B cell (primary cell): ENCODE data around the gene DAAM2.

Source experiments
- EZH2 ChIP-seq: IDR thresholded peaks from 2 replicates; pipeline ENCODE4 v1.6.1; 2012; ENCODE audit warnings: borderline replicate concordance, low read depth, mild to moderate bottlenecking, moderate library complexity, low read length; ENCODE audit not compliant: insufficient read depth, poor library complexity, severe bottlenecking
- TF ChIP-seq, protein P1 (sequence below): fragments of 200-600 bp; IDR thresholded peaks from one replicate; pipeline ENCODE4 v1.8.0; 2022; ENCODE audit warnings: antibody characterized with exemption, mild to moderate bottlenecking

GRCh38 chr6:39929733-39930461, 137.7 kb downstream of the DAAM2 start:
- no peak for TF ChIP-seq EZH2
- TF ChIP-seq, protein P1, sequence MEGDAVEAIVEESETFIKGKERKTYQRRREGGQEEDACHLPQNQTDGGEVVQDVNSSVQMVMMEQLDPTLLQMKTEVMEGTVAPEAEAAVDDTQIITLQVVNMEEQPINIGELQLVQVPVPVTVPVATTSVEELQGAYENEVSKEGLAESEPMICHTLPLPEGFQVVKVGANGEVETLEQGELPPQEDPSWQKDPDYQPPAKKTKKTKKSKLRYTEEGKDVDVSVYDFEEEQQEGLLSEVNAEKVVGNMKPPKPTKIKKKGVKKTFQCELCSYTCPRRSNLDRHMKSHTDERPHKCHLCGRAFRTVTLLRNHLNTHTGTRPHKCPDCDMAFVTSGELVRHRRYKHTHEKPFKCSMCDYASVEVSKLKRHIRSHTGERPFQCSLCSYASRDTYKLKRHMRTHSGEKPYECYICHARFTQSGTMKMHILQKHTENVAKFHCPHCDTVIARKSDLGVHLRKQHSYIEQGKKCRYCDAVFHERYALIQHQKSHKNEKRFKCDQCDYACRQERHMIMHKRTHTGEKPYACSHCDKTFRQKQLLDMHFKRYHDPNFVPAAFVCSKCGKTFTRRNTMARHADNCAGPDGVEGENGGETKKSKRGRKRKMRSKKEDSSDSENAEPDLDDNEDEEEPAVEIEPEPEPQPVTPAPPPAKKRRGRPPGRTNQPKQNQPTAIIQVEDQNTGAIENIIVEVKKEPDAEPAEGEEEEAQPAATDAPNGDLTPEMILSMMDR, result no peak
